IPS-18a (cell line): ENCODE results near the gene ANKRD44.

Experiments used
- H3K27ac ChIP-seq: one replicate; pipeline ENCODE4 v1.5.1; 2013; ENCODE audit warnings: low read length
- H3K27me3 ChIP-seq: one replicate; pipeline ENCODE4 v1.6.1; 2013; ENCODE audit warnings: mild to moderate bottlenecking, low read length; ENCODE audit not compliant: control insufficient read depth, insufficient read depth
- H3K36me3 ChIP-seq: one replicate; pipeline ENCODE4 v1.6.1; 2013; ENCODE audit warnings: low read depth, low read length; ENCODE audit not compliant: control insufficient read depth
- H3K4me1 ChIP-seq: one replicate; pipeline ENCODE4 v1.6.1; 2013; ENCODE audit warnings: low read depth, low read length; ENCODE audit not compliant: control insufficient read depth
- H3K4me3 ChIP-seq: one replicate; pipeline ENCODE4 v1.5.1; 2013; ENCODE audit warnings: low read length
- H3K9ac ChIP-seq: one replicate; pipeline ENCODE4 v1.6.1; 2013; ENCODE audit warnings: mild to moderate bottlenecking, low read length, moderate library complexity
- H3K9me3 ChIP-seq: one replicate; pipeline ENCODE4 v1.6.1; 2013; ENCODE audit warnings: low read depth, low read length; ENCODE audit not compliant: control insufficient read depth

The ANKRD44 gene

GRCh38 chr2:196992466-196992865 is 318.1 kb downstream of the ANKRD44 start:
- peaks cover 3% of the 10 kb centered on the region for H3K4me1 ChIP-seq
- H3K27ac ChIP-seq: no peak overlapping the region
- no peak overlapping the region for H3K4me3 ChIP-seq
- H3K36me3 ChIP-seq: no peaks in the 10 kb centered on the region
- H3K9me3 ChIP-seq: no peaks in the 10 kb centered on the region
- no peaks in the 10 kb centered on the region for H3K27me3 ChIP-seq
- H3K9ac ChIP-seq: no peak overlapping the region

- Histone ChIP-seq H3K4me3 (no peak overlapping the region), H3K4me1 (peaks cover 3% of the 10 kb centered on the region), H3K36me3 (no peaks in the 10 kb centered on the region), H3K27me3 (no peaks in the 10 kb centered on the region), H3K27ac (no peak overlapping the region), H3K9me3 (no peaks in the 10 kb centered on the region), H3K9ac (no peak overlapping the region)
Observed at GRCh38 chr2:196990788-196991461, 319.7 kb downstream of the ANKRD44 start.

- Histone ChIP-seq H3K4me1 (peaks cover 3% of the 10 kb centered on the region), H3K9me3 (no peaks in the 10 kb centered on the region), H3K27ac (no peak overlapping the region), H3K36me3 (no peaks in the 10 kb centered on the region), H3K9ac (no peak overlapping the region), H3K4me3 (no peak overlapping the region), H3K27me3 (no peaks in the 10 kb centered on the region)
Observed at GRCh38 chr2:196990092-196990491, 320.5 kb downstream of the ANKRD44 start.

- H3K9ac ChIP-seq: no peak overlapping the region
- H3K27me3 ChIP-seq: no peaks in the 10 kb centered on the region
- no peak overlapping the region for H3K4me3 ChIP-seq
- no peak overlapping the region for H3K27ac ChIP-seq
- H3K4me1 ChIP-seq: peaks cover 3% of the 10 kb centered on the region
- H3K9me3 ChIP-seq: no peaks in the 10 kb centered on the region
- no peaks in the 10 kb centered on the region for H3K36me3 ChIP-seq
Observed at GRCh38 chr2:196989496-196989895, 321.1 kb downstream of the ANKRD44 start.

GRCh38 chr2:196988639-196989038 is 321.9 kb downstream of the ANKRD44 start:
- H3K27ac ChIP-seq: no peak overlapping the region
- peaks cover 3% of the 10 kb centered on the region for H3K4me1 ChIP-seq
- H3K36me3 ChIP-seq: no peaks in the 10 kb centered on the region
- no peaks in the 10 kb centered on the region for H3K27me3 ChIP-seq
- no peak overlapping the region for H3K9ac ChIP-seq
- H3K4me3 ChIP-seq: no peak overlapping the region
- H3K9me3 ChIP-seq: no peaks in the 10 kb centered on the region

DNA sequence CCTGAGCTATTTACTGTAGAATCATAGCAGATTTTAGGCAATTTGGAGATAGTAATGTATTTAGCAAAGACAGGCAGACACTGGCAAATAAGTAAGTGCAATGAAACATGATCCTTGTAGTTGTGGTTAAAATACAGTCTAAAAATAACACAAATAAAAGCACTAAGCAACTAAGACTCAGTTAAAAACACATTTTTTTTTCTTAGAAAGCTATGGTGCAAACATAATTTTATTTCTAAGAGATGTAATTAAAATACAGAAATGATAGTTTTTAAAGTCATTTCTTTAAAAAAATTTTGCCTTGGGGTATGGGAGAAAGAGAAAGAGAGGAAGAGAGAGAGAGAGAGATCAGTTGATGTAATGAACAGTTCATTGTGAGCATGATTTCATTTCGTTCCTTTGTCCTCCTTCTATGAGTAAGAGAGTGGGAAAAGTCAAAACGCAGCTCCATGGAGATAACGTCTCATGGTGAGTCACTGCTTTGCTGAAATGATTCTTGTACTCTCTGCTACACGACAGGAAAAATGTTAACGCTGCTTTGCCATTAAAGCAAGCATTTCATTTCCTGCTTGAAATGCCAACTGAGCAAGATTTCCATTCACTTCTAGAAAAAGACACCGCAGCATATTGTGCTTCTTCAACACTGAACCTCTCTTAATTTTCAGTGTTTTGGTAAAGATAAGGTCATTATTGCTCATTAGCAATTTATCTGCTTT is 322.8 kb downstream of the ANKRD44 start:
- H3K27ac ChIP-seq: no peak overlapping the region
- H3K9ac ChIP-seq: no peak overlapping the region

GRCh38 chr2:196987298-196987648 is 323.3 kb downstream of the ANKRD44 start:
- Histone ChIP-seq H3K9me3 (no peaks in the 10 kb centered on the region), H3K4me3 (no peak overlapping the region), H3K27ac (no peak overlapping the region), H3K36me3 (no peaks in the 10 kb centered on the region), H3K27me3 (no peaks in the 10 kb centered on the region), H3K9ac (no peak overlapping the region), H3K4me1 (peaks cover 3% of the 10 kb centered on the region)

More for the DNA sequence above, 322.8 kb downstream of the ANKRD44 start:
- peaks cover 3% of the 10 kb centered on the region for H3K4me1 ChIP-seq
- no peak overlapping the region for H3K4me3 ChIP-seq
- no peaks in the 10 kb centered on the region for H3K9me3 ChIP-seq
- no peaks in the 10 kb centered on the region for H3K27me3 ChIP-seq
- no peaks in the 10 kb centered on the region for H3K36me3 ChIP-seq

DNA sequence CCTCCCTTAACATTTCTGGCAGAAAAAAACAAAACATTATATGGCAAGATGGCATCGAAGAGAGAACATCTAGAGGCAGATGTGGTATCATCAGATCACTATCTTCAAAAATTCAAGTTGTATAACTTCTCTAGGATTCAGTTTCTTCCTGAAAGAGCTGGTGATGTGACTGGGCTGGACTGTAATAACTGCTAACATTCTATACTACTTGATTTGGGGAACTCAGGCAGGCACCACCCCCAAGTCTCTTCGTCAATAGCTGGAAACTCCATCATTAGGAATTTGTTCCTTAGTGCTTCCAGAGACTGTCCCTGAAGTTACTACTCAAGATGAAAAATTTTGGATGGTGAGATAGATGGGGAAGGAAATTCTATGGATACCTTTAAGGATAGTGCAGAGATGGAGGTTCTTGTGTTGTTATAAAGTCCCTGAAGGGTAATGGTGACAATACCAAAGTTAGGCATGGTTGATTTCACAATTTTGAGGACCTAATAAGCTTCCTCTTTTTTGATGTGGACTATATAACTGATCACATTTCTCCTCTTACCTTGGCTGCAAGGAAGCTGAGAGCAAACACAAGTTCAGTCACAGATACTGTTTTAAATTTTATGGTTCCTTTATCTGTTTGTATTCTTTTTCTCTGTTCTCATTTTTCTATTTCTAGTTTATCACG is 324.9 kb downstream of the ANKRD44 start:
- H3K36me3 ChIP-seq: no peaks in the 10 kb centered on the region
- no peak overlapping the region for H3K4me3 ChIP-seq
- no peak overlapping the region for H3K9ac ChIP-seq
- H3K4me1 ChIP-seq: peaks cover 3% of the 10 kb centered on the region
- no peak overlapping the region for H3K27ac ChIP-seq
- H3K27me3 ChIP-seq: no peaks in the 10 kb centered on the region
- no peaks in the 10 kb centered on the region for H3K9me3 ChIP-seq

DNA sequence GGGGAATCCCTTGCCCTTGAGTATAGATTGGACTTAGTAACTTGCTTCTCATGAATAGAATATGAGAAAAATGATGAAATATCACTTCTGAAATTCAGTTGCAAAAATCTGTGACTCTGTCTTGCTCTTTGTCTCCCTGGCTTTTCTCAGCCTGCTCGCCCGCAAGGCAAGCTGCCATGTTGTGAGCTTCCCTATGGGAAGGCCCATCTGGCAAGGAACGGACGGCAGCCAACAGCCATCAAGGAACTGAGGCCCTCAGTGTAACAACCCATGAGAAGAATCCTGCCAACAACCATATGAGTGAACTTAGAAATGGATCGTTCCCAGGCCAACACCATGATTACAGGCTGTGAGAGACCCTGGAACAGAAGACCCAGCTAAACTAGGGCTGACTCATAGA is 325.7 kb downstream of the ANKRD44 start:
- no peak overlapping the region for H3K4me3 ChIP-seq
- no peaks in the 10 kb centered on the region for H3K27me3 ChIP-seq
- H3K9me3 ChIP-seq: no peaks in the 10 kb centered on the region
- no peak overlapping the region for H3K27ac ChIP-seq
- H3K36me3 ChIP-seq: no peaks in the 10 kb centered on the region
- H3K9ac ChIP-seq: no peak overlapping the region
- H3K4me1 ChIP-seq: peaks cover 3% of the 10 kb centered on the region

GRCh38 chr2:196983934-196984333 is 326.6 kb downstream of the ANKRD44 start:
- Histone ChIP-seq H3K36me3 (no peaks in the 10 kb centered on the region), H3K9ac (no peak overlapping the region), H3K27ac (no peak overlapping the region), H3K9me3 (no peaks in the 10 kb centered on the region), H3K27me3 (no peaks in the 10 kb centered on the region), H3K4me3 (no peak overlapping the region), H3K4me1 (peaks cover 3% of the 10 kb centered on the region)

DNA sequence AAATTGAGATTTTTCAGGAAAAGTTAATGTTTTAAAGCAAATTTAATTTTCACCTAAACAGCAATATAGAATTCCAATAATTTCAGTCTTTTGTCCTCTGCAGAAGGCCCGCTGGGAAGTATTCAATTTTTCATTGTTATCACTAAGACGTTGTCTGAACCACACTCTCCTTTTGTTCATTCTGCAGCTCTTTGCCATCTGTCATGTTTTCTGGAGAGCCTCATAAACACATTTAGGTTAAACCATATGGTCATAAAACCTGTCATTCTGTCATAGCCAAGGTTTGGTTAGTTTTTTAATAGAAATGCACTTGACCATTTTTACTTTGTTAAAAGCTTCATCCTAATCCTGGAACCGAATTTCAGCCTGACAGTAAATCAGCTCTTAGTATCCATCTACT is 330.1 kb downstream of the ANKRD44 start:
- Histone ChIP-seq H3K4me1 (no peaks in the 10 kb centered on the region), H3K4me3 (no peak overlapping the region), H3K27ac (no peak overlapping the region), H3K9ac (no peak overlapping the region), H3K9me3 (no peaks in the 10 kb centered on the region), H3K27me3 (no peaks in the 10 kb centered on the region), H3K36me3 (no peaks in the 10 kb centered on the region)
